Upper lobe of left lung (tissue), 4 donors: Measurements from ENCODE around the gene NHSL2.

Source experiments
- POLR2A ChIP-seq, 4 donors: fragments of 450-650 bp; IDR thresholded peaks; one replicate each; pipeline ENCODE4 v1.5.1; 2016 to 2017; ENCODE audit warnings: antibody characterized with exemption in 4 of 4, mild to moderate bottlenecking in 2 of 4
- POLR2AphosphoS5 ChIP-seq, 2 donors: sonication (generic); formaldehyde crosslinking; IDR thresholded peaks; one replicate each; pipeline ENCODE4 v1.5.1; 2017; ENCODE audit warnings: antibody characterized with exemption in 2 of 2
- TF ChIP-seq, protein P1 (sequence below), 6 experiments: fragments of 450-650 bp in 4 of 6; fragments of 200-600 bp in 2 of 6; sonication (generic) in 2 of 6; IDR thresholded peaks; one replicate each; pipeline ENCODE4 v1.5.1; 2016 to 2019; ENCODE audit warnings: antibody characterized with exemption in 6 of 6

DNA sequence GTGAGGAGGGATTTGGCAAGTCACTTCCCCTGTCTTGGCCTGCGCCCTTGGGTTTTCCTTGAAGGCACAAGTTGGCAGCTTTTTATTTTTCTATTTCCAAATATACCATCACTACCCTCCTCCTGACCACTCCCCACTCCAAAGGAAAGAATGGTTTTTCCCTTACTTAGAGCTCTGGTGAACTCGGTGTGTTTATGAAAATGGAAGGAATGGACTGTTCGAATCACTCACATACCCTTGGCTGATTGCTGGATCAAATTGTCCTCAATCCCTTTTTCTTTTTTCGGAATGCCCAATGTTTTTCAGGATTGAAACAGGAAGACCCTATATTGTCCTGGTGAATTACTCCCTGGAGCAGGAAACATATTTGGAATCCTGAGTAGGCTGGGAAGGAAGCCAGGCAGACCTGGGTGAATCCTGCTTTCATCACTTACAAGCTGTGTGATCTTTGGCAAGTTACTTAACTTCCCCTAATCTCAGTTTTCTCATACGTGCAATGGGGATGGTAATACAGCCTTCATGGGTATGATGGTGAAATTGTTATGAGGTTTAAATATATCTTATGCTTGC lies 150.4 kb downstream of the NHSL2 start:
- TF ChIP-seq, protein P1, sequence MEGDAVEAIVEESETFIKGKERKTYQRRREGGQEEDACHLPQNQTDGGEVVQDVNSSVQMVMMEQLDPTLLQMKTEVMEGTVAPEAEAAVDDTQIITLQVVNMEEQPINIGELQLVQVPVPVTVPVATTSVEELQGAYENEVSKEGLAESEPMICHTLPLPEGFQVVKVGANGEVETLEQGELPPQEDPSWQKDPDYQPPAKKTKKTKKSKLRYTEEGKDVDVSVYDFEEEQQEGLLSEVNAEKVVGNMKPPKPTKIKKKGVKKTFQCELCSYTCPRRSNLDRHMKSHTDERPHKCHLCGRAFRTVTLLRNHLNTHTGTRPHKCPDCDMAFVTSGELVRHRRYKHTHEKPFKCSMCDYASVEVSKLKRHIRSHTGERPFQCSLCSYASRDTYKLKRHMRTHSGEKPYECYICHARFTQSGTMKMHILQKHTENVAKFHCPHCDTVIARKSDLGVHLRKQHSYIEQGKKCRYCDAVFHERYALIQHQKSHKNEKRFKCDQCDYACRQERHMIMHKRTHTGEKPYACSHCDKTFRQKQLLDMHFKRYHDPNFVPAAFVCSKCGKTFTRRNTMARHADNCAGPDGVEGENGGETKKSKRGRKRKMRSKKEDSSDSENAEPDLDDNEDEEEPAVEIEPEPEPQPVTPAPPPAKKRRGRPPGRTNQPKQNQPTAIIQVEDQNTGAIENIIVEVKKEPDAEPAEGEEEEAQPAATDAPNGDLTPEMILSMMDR (IDR thresholded peaks at IDR 0.05): no peak
- TF ChIP-seq POLR2A (IDR thresholded peaks at IDR 0.05): no peak
- TF ChIP-seq POLR2AphosphoS5 (IDR thresholded peaks at IDR 0.05): no peak
